Measurements from ENCODE around the gene ELMO1. TPM values are rescaled to one million over a fixed set of nuclear protein-coding genes. Genes with fewer than 3 reads are reported as not detected.
A peak's percentile ranks its signal among the peaks of the same experiment; 100 is the strongest.

ELMO1 gene
- total and polyA plus RNA-seq, 2 of the 13 experiments (the other 11 are each of a cell fraction or from before 2014, with no cell fraction given) = 0.11 to 0.17 TPM

DNA sequence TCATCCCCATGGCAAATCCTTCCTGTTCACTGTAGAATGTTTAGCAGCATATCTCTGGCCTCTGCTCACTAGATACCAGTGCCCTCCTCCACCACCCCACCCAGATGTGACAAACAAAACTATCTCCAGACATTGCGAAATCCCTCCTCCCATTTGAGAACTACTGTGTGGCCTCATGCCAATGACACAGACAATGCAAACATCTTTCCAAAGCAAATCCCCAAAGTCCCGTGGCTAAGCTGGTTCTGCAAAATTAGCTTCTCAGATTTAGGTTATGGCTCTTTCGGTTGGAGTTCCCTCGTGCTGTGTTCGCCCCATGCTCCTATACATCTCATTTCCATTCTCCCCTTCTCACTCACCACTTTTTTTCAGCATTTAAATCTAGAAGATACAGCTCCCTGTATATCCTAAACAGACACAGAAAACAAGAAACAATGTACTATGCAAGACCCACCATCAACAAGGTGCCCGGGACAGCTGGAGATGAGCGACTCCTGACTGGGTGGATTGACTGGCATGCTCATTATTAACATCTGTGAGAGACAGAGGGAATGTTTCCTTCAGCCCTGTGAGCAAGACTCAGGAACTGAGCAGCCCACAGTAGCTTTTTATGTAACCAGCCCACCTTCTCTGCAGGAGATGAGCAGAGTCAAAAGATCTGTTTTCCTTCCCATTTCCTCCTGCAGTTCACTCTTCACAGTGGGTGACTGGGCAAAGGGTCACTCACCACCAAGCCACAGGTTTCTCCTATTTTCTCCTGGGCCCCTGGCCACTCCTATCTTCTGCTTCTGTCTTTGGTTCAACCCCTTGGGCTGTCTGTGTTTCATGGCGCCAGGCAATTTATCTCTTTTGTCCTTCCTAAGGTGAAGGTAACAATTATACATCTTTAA lies 498.7 kb downstream of the ELMO1 start (continued):
- TF ChIP-seq, protein P1, sequence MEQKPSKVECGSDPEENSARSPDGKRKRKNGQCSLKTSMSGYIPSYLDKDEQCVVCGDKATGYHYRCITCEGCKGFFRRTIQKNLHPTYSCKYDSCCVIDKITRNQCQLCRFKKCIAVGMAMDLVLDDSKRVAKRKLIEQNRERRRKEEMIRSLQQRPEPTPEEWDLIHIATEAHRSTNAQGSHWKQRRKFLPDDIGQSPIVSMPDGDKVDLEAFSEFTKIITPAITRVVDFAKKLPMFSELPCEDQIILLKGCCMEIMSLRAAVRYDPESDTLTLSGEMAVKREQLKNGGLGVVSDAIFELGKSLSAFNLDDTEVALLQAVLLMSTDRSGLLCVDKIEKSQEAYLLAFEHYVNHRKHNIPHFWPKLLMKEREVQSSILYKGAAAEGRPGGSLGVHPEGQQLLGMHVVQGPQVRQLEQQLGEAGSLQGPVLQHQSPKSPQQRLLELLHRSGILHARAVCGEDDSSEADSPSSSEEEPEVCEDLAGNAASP (CRISPR knock-in tag; IDR thresholded peaks at IDR 0.05; ENCODE audit: borderline replicate concordance) = peak; percentile 78; the same call in 1 of the 2 replicates
- TF ChIP-seq GLI4 (CRISPR knock-in tag; IDR thresholded peaks at IDR 0.05; ENCODE audit: borderline replicate concordance) (no peak), RORA (CRISPR knock-in tag; IDR thresholded peaks at IDR 0.05) (no peak), SMAD3 (CRISPR knock-in tag; IDR thresholded peaks at IDR 0.05) (peak; percentile 65; the same call in 1 of the 2 replicates), SMC3 (IDR thresholded peaks at IDR 0.05; ENCODE audit: low read length) (peak; percentile 14; the same call in 1 of the 2 replicates), BCLAF1 (IDR thresholded peaks at IDR 0.05) (no peak), SCMH1 (CRISPR knock-in tag; IDR thresholded peaks at IDR 0.05; ENCODE audit: borderline replicate concordance) (no peak), ISX (CRISPR knock-in tag; conservative IDR thresholded peaks at IDR 0.05) (no peak), MAFF (IDR thresholded peaks at IDR 0.05; ENCODE audit: low read depth, low read length) (no peak), ZNF34 (CRISPR knock-in tag; IDR thresholded peaks at IDR 0.05; ENCODE audit: borderline replicate concordance) (peak; percentile 67; the same call in 1 of the 2 replicates), FLYWCH1 (CRISPR knock-in tag; IDR thresholded peaks at IDR 0.05) (no peak), FOSL2 (CRISPR knock-in tag; IDR thresholded peaks at IDR 0.05) (peak; percentile 90), ZNF724P (CRISPR knock-in tag; IDR thresholded peaks at IDR 0.05; ENCODE audit: borderline replicate concordance) (no peak), ATF1 (CRISPR knock-in tag; IDR thresholded peaks at IDR 0.05) (no peak), ZNF274 (CRISPR knock-in tag; IDR thresholded peaks at IDR 0.05) (no peak), ZSCAN12 (CRISPR knock-in tag; IDR thresholded peaks at IDR 0.05) (no peak), NCOA2 (CRISPR knock-in tag; IDR thresholded peaks at IDR 0.05) (peak; percentile 87)
- TF ChIP-seq, protein P2, sequence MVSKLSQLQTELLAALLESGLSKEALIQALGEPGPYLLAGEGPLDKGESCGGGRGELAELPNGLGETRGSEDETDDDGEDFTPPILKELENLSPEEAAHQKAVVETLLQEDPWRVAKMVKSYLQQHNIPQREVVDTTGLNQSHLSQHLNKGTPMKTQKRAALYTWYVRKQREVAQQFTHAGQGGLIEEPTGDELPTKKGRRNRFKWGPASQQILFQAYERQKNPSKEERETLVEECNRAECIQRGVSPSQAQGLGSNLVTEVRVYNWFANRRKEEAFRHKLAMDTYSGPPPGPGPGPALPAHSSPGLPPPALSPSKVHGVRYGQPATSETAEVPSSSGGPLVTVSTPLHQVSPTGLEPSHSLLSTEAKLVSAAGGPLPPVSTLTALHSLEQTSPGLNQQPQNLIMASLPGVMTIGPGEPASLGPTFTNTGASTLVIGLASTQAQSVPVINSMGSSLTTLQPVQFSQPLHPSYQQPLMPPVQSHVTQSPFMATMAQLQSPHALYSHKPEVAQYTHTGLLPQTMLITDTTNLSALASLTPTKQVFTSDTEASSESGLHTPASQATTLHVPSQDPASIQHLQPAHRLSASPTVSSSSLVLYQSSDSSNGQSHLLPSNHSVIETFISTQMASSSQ (IDR thresholded peaks at IDR 0.05; ENCODE audit: low read depth) = peak; percentile 61; the same call in 1 of the 2 replicates
- TF ChIP-seq, protein P2 (CRISPR knock-in tag; IDR thresholded peaks at IDR 0.05; ENCODE audit: borderline replicate concordance) = peak; percentile 83
- TF ChIP-seq, protein P3, sequence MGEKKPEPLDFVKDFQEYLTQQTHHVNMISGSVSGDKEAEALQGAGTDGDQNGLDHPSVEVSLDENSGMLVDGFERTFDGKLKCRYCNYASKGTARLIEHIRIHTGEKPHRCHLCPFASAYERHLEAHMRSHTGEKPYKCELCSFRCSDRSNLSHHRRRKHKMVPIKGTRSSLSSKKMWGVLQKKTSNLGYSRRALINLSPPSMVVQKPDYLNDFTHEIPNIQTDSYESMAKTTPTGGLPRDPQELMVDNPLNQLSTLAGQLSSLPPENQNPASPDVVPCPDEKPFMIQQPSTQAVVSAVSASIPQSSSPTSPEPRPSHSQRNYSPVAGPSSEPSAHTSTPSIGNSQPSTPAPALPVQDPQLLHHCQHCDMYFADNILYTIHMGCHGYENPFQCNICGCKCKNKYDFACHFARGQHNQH (CRISPR knock-in tag; IDR thresholded peaks at IDR 0.05) = no peak

Data from HepG2 (cell line).